RWPE1 (cell line): ENCODE measurements around the gene NYAP2.

Experiments used
- CTCF ChIA-PET: fragments of 350-600 bp; sonication (Branson Sonifier 250); formaldehyde crosslinking; extraction: SDS; loops from one replicate; lab custom pipeline; 2021; lab: Yijun Ruan, JAX
- POLR2A ChIA-PET: fragments of 400-600 bp; formaldehyde crosslinking; extraction: SDS; loops from one replicate; lab custom pipeline; 2020; ENCODE audit warnings: antibody characterized with exemption; ENCODE audit not compliant: low non-redundant PET; lab: Yijun Ruan, JAX
- DNase-seq: peaks from one replicate; pipeline ENCODE4 v3.0.0; 2012; ENCODE audit warnings: low spot score
- H3K27ac ChIP-seq: fragments of 450-650 bp; 2 replicates; pipeline ENCODE4 v1.5.1; 2017
- CTCF ChIP-seq: fragments of 450-650 bp; conservative IDR thresholded peaks from 2 replicates; pipeline ENCODE4 v1.5.1; 2017; ENCODE audit warnings: low read depth, mild to moderate bottlenecking

NYAP2 gene

DNA sequence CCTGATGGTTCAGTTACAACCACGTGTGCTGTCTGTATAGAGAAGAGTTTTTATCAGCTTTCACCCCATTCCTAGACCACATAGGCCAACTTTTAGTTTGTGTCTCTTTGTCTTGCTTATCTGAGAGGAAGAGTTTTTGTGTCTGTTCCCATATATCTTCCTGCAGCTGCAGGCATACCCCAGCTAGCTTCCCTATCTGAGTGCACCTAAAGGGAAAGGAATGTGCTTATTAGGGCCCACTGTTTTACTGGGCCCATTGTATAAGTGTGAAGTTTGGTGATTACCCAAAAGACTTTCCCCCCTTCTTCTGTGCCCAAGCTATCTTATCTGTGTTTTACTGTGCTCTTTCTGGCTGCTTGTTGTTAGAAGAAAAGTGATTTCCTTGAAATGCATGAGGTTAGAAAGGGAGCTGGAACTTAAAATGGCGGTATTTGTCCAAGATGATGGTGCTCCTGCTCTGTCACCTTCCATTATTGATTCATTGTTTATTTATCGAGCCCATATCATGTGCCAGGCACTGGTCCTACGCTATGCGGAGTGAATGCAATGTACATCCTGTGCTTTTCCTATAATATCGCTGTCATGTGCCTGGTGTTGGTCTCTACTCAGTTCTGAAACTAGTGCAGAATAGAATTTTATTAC, 57.2 kb downstream of the NYAP2 start:
- no peak for DNase-seq
- ChIA-PET CTCF (no interaction called here), POLR2A (no interaction called here)
- no peak for TF ChIP-seq CTCF
- H3K27ac ChIP-seq, result no peak overlapping the region

- DNase-seq, result no peak
- CTCF ChIA-PET, result no interaction called here
- no peak overlapping the region for H3K27ac ChIP-seq
- TF ChIP-seq CTCF, result no peak
- POLR2A ChIA-PET, result no interaction called here
These were observed 58.0 kb downstream of the NYAP2 start for GRCh38 chr2:225457482-225457881.

- ChIA-PET POLR2A (no interaction called here), CTCF (interaction anchor here (0.6 kb wide), 1 partner anchor 15 kb away, joined by 3 read pairs; no protein-coding TSS in a partner anchor)
- H3K27ac ChIP-seq, result no peak overlapping the region
- DNase-seq, result no peak
- TF ChIP-seq CTCF, result no peak
These were observed 59.1 kb downstream of the NYAP2 start for GRCh38 chr2:225458431-225459117.

DNA sequence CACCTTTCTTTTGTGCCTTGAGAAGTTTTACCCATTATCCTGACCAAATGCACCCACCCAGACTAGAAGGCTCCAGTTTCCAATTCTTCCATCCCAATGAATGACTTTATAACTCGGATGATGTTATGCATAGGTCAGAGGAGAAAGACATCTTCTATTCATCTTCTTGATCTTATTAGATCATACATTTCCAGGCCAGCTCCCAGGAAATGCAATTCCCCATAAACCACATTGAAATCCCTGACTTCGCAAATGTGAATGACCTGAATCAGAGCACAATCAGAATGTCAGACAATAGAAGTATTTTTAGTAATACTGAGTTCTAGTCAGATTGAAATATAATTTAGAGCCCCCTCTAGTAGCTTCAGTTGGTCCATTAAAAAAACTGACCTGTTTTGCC, 62.9 kb downstream of the NYAP2 start:
- ChIA-PET POLR2A (no interaction called here), CTCF (no interaction called here)
- H3K27ac ChIP-seq, result no peak overlapping the region
- DNase-seq, result no peak
- TF ChIP-seq CTCF, result no peak

DNA sequence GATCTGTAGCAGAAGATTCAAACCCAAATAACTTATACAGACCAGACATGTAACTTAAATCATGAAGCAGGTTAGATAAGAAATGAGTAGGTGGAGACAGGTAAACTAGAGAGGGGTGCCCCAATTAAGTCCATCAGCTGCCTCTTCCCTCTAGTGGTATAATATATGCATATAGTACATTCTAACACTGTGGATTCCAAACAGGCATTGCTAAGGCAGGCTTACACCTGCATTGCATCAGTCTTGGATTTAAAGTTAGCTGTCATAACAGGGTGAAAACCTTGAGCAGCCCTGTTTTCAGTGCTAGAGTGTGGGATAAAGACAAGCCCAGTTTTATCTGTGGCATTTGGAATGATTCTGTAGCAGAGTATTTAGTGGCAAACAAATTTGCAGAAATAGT, 63.4 kb downstream of the NYAP2 start:
- CTCF ChIA-PET, result no interaction called here
- H3K27ac ChIP-seq, result no peak overlapping the region
- POLR2A ChIA-PET, result no interaction called here
- no peak for DNase-seq
- TF ChIP-seq CTCF, result no peak

- no peak overlapping the region for H3K27ac ChIP-seq
- DNase-seq, result no peak
- POLR2A ChIA-PET, result no interaction called here
- CTCF ChIA-PET, result no interaction called here
- TF ChIP-seq CTCF, result no peak
These were observed 63.9 kb downstream of the NYAP2 start for GRCh38 chr2:225463449-225463848.
